ENCODE data around the gene GGA2.

GRCh38 chr16:23528644-23529310 is 18.5 kb upstream of the GGA2 start:
- TF ChIP-seq CTCF (IDR thresholded peaks at IDR 0.05; ENCODE audit: low read depth, low read length) = no peak
- no peak for TF ChIP-seq POLR2A (IDR thresholded peaks at IDR 0.05; ENCODE audit: extremely low read depth, insufficient read length)

Data from NB4 (cell line).